Fibroblast of lung (primary cell): Measurements from ENCODE around the gene TYRO3. TPM values are rescaled to one million over a fixed set of nuclear protein-coding genes. Genes with fewer than 3 reads are reported as not detected.
A peak's percentile ranks its signal among the peaks of the same experiment; 100 is the strongest.

Experiments
- DNase-seq, 2 donors: peaks; one replicate each; pipeline versions ENCODE4 v3.0.0 to v3.0.0-alpha.2; 2010; ENCODE audit warnings: low read depth in 2 of 2
- H2AFZ ChIP-seq: 2 replicates; pipeline ENCODE4 v1.5.1; 2012; ENCODE audit warnings: low read length, control low read depth, inconsistent platforms
- H3K27ac ChIP-seq: 2 replicates; pipeline ENCODE4 v1.5.1; 2011; ENCODE audit warnings: low read length, control low read depth; ENCODE audit not compliant: insufficient read depth
- H3K27me3 ChIP-seq: 2 replicates; pipeline ENCODE4 v1.5.1; 2011; ENCODE audit warnings: mild to moderate bottlenecking, low read length; ENCODE audit not compliant: control insufficient read depth, insufficient read depth
- H3K36me3 ChIP-seq: 2 replicates; pipeline ENCODE4 v1.5.1; 2011; ENCODE audit warnings: low read length; ENCODE audit not compliant: control insufficient read depth, insufficient read depth
- H3K4me1 ChIP-seq: 2 replicates; pipeline ENCODE4 v1.5.1; 2011; ENCODE audit warnings: low read length; ENCODE audit not compliant: control insufficient read depth, insufficient read depth; ENCODE audit errors: extremely low read depth
- H3K4me2 ChIP-seq: 2 replicates; pipeline ENCODE4 v1.5.1; 2011; ENCODE audit warnings: low read length, control low read depth; ENCODE audit not compliant: insufficient read depth; ENCODE audit errors: extremely low read depth
- H3K4me3 ChIP-seq, 4 experiments: fragments of 200-600 bp in 1 of 4; sonication (generic) in 1 of 4; replicated peaks in 1 of 4; 2 replicates each; pipeline ENCODE4 v1.5.1; 2011 to 2016; ENCODE audit warnings: low read length in 4 of 4, low read depth in 3 of 4, mild to moderate bottlenecking in 3 of 4, control low read depth in 2 of 4, inconsistent platforms in 1 of 4, mixed read lengths in 1 of 4; ENCODE audit not compliant: insufficient read depth in 1 of 4; ENCODE audit errors: control extremely low read depth in 1 of 4
- H3K79me2 ChIP-seq: 2 replicates; pipeline ENCODE4 v1.5.1; 2012; ENCODE audit warnings: mild to moderate bottlenecking, low read length, inconsistent platforms; ENCODE audit not compliant: control insufficient read depth, insufficient read depth
- H3K9ac ChIP-seq: 2 replicates; pipeline ENCODE4 v1.5.1; 2011; ENCODE audit warnings: mild to moderate bottlenecking, low read length, control low read depth; ENCODE audit not compliant: insufficient read depth
- H3K9me3 ChIP-seq: 2 replicates; pipeline ENCODE4 v1.5.1; 2012; ENCODE audit warnings: low read depth, low read length; ENCODE audit not compliant: control insufficient read depth, insufficient read depth
- H4K20me1 ChIP-seq: 2 replicates; pipeline ENCODE4 v1.5.1; 2011; ENCODE audit warnings: low read length; ENCODE audit not compliant: control insufficient read depth, insufficient read depth; ENCODE audit errors: extremely low read depth
- EZH2 ChIP-seq: IDR thresholded peaks from 2 replicates; pipeline ENCODE4 v1.5.1; 2012; ENCODE audit warnings: low read length, control low read depth, mild to moderate bottlenecking; ENCODE audit errors: missing control alignments
- polyA plus RNA-seq, 2 donors: library from polyadenylated mRNA; depleted of rRNA in 1 of 2; stranded (reverse) in 1 of 2; unstranded in 1 of 2; fragments of >200 nt; gene quantifications; 2 replicates each; pipeline ENCODE4 v1.2.1, GENCODE V29; 2011 to 2012; ENCODE audit warnings: missing spikeins in 1 of 2
- total RNA-seq: library from RNA; depleted of rRNA; stranded (reverse); fragments of >200 nt; gene quantifications from 2 replicates; pipeline ENCODE4 v1.2.1, GENCODE V29; 2014
- TF ChIP-seq, protein P1 (sequence below), 2 donors: IDR thresholded peaks in 1 of 2; conservative IDR thresholded peaks in 1 of 2; 1 replicate in 1 of 2; 2 replicates in 1 of 2; pipeline ENCODE4 v1.5.1; 2011 to 2012; ENCODE audit warnings: low read length in 2 of 2, control low read depth in 1 of 2, inconsistent platforms in 1 of 2, low read depth in 1 of 2, mild to moderate bottlenecking in 1 of 2

Gene TYRO3
- total and polyA plus RNA-seq, 2 donors (not counting 1 experiment from before 2014, with no cell fraction given): 9.2 to 14.9 TPM

DNA sequence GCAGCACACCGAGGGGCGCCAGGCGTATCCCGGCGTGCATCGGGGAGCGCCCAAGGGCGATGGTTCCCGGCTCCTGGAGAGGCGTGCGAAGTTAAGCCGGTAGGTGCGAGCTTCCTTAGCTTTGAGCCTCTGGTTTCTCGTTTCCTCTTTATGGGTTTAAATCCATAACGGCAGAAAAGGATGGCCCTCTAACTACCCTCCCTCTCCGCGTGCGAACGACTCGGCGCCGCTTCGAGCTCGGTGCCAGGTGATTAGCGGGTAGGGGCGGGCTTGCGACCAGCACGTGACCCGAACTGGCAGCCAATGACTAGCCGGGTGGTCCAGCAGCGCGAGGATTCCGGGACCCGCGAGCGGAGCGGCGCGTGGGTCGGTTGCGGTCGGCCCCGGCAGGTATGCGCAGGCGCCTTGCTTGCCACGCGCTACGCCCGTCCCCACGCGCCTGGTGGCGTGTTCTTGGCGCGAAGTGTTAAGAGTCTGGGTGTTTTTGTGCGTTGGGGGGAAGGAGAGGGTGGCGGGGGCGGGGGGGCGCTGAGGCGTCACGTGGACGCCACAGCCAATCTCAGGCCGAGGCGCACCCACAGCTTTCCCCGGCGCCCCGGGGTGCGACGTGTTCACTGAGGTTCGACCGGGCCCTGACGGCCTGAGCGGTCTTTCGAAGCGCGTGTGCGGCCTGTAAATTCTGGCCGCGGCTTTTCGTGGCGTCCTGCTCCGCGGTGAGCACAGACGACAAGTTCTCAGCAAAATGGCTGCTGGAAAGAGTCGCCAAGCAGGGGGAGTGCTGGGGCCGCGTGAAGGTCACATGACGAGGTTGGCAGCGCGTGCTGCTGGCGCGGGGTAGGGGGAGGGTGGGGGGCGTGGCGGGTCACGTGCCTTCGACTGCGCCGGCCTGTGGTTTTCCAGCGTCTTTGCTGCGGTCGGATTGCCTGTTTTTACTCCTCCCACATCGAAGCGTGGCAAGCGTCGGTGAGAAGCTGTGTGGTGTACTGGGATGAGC, 62.5 kb downstream of the TYRO3 start:
- no peak for TF ChIP-seq EZH2
- TF ChIP-seq, protein P1, sequence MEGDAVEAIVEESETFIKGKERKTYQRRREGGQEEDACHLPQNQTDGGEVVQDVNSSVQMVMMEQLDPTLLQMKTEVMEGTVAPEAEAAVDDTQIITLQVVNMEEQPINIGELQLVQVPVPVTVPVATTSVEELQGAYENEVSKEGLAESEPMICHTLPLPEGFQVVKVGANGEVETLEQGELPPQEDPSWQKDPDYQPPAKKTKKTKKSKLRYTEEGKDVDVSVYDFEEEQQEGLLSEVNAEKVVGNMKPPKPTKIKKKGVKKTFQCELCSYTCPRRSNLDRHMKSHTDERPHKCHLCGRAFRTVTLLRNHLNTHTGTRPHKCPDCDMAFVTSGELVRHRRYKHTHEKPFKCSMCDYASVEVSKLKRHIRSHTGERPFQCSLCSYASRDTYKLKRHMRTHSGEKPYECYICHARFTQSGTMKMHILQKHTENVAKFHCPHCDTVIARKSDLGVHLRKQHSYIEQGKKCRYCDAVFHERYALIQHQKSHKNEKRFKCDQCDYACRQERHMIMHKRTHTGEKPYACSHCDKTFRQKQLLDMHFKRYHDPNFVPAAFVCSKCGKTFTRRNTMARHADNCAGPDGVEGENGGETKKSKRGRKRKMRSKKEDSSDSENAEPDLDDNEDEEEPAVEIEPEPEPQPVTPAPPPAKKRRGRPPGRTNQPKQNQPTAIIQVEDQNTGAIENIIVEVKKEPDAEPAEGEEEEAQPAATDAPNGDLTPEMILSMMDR (conservative IDR thresholded peaks at IDR 0.05 in 1 of 2, IDR thresholded peaks at IDR 0.05 in 1 of 2; ENCODE audit: low read depth in 1 of 2, low read length in 2 of 2): no peak
- no peaks in the 10 kb centered on the region for H3K79me2 ChIP-seq
- peak overlapping the region; percentile 80 for H2AFZ ChIP-seq
- peaks cover 2% of the 10 kb centered on the region for H3K4me1 ChIP-seq
- H3K36me3 ChIP-seq: no peaks in the 10 kb centered on the region
- peak overlapping the region; percentile 93 for H3K4me2 ChIP-seq
- H3K9ac ChIP-seq: peak overlapping the region; percentile 53
- DNase-seq: peak; percentile 89
- peak overlapping the region; percentile 26 for H3K27ac ChIP-seq
- peak overlapping the region; percentile 34 to 73 (median 48) for H3K4me3 ChIP-seq
- H3K27me3 ChIP-seq: no peaks in the 10 kb centered on the region
- H3K9me3 ChIP-seq: no peaks in the 10 kb centered on the region
- no peaks in the 10 kb centered on the region for H4K20me1 ChIP-seq

DNA sequence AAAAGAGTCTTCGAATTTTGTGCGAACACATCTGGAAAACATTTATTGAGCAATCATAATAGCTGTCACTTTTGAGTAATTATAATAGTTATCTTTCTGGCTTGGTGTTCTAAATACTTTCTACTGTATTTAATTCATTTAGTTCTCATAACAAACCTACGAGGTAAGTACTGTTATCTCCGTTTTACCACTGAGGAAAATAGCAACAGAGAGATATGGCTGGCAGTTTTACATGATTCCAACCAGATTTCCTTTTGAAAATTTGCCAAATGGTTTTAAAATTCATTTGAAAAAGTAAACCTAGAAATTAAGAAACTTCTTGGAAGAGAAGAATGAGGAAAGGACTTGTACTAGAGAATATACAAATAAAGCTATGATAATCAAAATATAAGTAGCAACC, 63.9 kb downstream of the TYRO3 start:
- no peak overlapping the region for H3K4me3 ChIP-seq
- no peak overlapping the region for H2AFZ ChIP-seq
- H4K20me1 ChIP-seq: no peaks in the 10 kb centered on the region
- H3K9ac ChIP-seq: no peak overlapping the region
- H3K79me2 ChIP-seq: no peaks in the 10 kb centered on the region
- H3K36me3 ChIP-seq: no peaks in the 10 kb centered on the region
- H3K9me3 ChIP-seq: no peaks in the 10 kb centered on the region
- no peak overlapping the region for H3K4me2 ChIP-seq
- H3K27me3 ChIP-seq: no peaks in the 10 kb centered on the region
- no peak for TF ChIP-seq EZH2
- TF ChIP-seq, protein P1 (conservative IDR thresholded peaks at IDR 0.05 in 1 of 2, IDR thresholded peaks at IDR 0.05 in 1 of 2; ENCODE audit: low read depth in 1 of 2, low read length in 2 of 2): no peak
- no peak overlapping the region for H3K27ac ChIP-seq
- peaks cover 2% of the 10 kb centered on the region for H3K4me1 ChIP-seq
- peak; percentile 28 to 46 for DNase-seq

DNA sequence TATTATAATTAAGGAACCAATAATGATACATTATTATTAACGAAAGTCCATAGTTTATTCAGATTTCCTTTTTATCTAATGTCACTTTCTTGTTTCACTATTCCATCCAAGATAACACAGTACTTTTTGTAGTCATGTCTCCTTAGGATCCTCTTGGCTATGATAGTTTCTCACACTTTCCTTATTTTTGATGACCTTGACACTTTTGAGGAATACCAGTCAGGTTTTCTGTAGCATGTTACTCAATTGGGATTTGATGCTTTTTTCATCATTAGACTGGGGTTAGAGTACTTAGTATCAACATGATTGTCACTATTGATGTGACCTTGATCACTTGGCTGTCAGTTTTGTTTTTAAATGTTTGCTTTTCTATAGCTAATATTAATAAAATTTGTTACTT, 68.2 kb downstream of the TYRO3 start:
- no peak overlapping the region for H2AFZ ChIP-seq
- H3K9me3 ChIP-seq: no peaks in the 10 kb centered on the region
- no peak overlapping the region for H3K4me3 ChIP-seq
- H3K27me3 ChIP-seq: no peaks in the 10 kb centered on the region
- DNase-seq: no peak
- no peaks in the 10 kb centered on the region for H3K79me2 ChIP-seq
- H3K9ac ChIP-seq: no peak overlapping the region
- no peak overlapping the region for H3K4me2 ChIP-seq
- TF ChIP-seq, protein P1 (conservative IDR thresholded peaks at IDR 0.05 in 1 of 2, IDR thresholded peaks at IDR 0.05 in 1 of 2; ENCODE audit: low read depth in 1 of 2, low read length in 2 of 2): no peak
- no peak for TF ChIP-seq EZH2
- no peak overlapping the region for H3K27ac ChIP-seq
- H4K20me1 ChIP-seq: no peaks in the 10 kb centered on the region
- H3K36me3 ChIP-seq: no peaks in the 10 kb centered on the region
- no peaks in the 10 kb centered on the region for H3K4me1 ChIP-seq
